ENCODE measurements around the gene GLRB. TPM values are rescaled to one million over a fixed set of nuclear protein-coding genes. Genes with fewer than 3 reads are reported as not detected.
"Not testable (repeated sequence)": the region's sequence is repeated elsewhere in the genome, so short reads cannot be mapped to it uniquely, and the experiment has no call there.

GLRB gene
- total RNA-seq = 44.0 TPM

- DNase-seq (ENCODE audit: low spot score in 2 of 2) = peak; percentile 61 to 65
- FAIRE-seq = no peak
Measured at GRCh38 chr4:157075811-157076577, at the start of gene GLRB. TSS of gene GLRB (plus strand) at chr4:157076150. CDS start at chr4:157078025, 1,875 bp downstream.

GRCh38 chr4:157035471-157035870 is 40.5 kb upstream of the GLRB start:
- DNase-seq (ENCODE audit: low spot score in 2 of 2) (no peak), FAIRE-seq (no peak)

DNA sequence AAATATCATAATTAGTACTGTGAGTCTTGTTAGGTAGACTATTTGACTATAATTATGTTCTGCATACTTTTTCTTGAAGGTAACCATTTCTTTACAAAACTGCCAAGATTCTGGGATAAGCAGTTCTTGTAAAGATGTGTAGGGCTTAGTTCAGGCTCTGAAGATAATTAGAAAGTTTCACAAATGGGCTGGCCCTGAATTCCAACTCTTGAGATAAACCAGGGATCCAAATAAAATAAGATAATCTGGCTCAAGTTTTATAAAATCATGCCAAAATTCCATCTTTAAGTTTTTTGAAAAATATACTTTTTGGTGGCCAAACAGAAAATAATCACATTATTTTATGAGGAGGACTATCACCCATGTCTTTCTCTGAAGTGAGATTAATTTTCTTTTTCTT is 35.5 kb upstream of the GLRB start:
- FAIRE-seq = no peak
- no peak for DNase-seq (ENCODE audit: low spot score in 2 of 2)

- no peak for DNase-seq (ENCODE audit: low spot score in 2 of 2)
- FAIRE-seq = no peak
Measured at GRCh38 chr4:157043131-157043530, 32.8 kb upstream of the GLRB start.

DNA sequence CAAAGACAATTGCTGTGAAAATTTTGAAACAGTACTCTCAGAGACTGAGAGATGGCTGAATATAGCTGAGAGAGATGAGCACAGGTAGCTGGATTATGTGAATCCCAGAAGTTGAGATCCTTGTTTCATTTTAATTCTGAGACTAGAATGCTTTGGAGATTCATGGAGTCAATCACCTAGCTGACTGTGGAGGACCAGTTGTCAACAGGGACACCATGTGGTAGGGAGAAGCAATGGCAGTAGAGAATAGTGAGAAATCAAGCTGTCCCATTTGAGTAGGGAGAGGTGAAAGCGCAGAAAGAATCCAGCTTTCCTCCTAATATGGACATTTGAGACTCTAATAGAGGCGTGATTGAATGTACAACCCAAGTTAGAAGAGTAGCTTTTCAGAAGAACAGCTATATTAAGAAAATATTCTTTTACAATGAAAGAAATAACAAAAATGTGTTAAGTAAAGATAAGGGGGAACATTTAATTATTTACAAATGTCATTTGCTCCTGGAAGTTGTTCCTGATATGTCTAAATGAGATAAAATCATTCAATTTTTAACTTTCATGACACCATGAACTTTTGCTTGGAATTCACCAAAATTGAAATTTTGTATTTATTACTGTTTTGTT is 30.3 kb upstream of the GLRB start:
- FAIRE-seq = no peak
- peak; percentile 9 to 30 for DNase-seq (ENCODE audit: low spot score in 2 of 2)

- FAIRE-seq = no peak
Measured at GRCh38 chr4:157048248-157048647, 27.7 kb upstream of the GLRB start.

DNA sequence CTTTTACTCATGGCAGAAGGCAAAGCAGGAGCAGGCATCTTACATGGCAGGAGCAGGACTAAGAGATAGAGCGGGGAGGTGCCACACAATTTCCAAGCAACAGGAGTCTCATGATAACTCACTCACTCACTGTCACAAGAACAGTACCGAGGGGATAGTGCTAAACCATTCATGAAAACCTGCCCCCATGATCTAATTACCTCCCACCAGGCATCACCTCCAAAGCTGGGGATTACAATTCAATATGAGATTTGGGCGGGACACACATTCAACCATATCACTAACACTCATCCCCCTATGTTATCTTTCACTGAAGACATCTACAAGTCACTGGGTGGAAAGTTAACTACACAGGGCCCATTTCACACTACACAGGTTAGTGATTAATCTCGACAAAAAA is 25.4 kb upstream of the GLRB start:
- DNase-seq (ENCODE audit: low spot score in 2 of 2) (no peak), FAIRE-seq (no peak)

More at GRCh38 chr4:157048248-157048647, 27.7 kb upstream of the GLRB start:
- no peak for DNase-seq (ENCODE audit: low spot score in 2 of 2)

DNA sequence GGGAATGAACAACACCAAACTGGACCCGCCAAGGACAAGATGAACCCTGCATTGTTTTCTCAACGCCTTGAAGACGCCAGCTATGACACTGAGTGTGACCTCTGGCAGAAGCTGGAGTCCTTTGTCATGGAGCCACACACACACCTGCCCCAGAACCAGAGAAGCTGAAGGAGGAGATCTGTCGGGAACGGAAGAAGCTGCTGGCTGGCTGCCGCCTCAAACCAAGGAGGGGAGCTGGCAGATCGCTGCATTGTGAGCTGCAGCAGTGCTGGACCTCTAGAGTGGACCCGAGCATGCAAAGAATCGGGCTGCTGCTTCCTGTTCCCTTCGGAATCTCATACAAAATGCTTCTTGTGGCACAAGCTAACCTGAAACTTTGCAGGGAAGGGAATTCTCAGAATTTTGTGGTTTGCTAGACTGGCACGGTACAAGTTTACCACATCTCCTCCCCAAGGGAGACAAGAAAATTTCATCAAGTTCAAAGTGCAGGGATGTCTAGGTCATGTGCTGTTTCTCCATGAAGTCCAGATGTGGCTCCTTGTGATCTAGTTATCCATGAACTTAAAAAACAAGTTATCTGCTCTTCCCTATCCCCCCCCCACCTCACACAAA is 23.4 kb upstream of the GLRB start:
- DNase-seq (ENCODE audit: low spot score in 2 of 2) = no peak
- FAIRE-seq = no peak

DNA sequence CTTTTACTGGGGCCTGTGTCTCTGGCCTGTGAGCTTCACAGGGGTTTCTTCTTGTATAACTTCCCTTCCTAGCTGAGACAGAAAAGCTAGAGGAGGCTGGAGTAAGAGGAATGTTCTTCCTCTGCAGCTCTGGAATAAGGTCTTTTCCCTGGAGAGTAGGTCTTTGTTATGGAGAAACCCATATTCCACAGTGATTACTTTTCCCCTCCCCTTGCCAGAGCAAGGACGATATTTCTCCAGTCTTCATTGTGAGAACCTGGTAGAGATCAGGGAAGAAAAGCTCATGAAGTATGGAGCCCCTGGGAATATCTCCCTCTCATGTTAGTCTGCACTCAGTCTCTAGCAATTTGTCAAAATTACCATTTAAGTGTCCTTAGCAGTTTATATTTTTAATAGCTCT is 18.7 kb upstream of the GLRB start:
- DNase-seq (ENCODE audit: low spot score in 2 of 2) = no peak
- no peak for FAIRE-seq

DNA sequence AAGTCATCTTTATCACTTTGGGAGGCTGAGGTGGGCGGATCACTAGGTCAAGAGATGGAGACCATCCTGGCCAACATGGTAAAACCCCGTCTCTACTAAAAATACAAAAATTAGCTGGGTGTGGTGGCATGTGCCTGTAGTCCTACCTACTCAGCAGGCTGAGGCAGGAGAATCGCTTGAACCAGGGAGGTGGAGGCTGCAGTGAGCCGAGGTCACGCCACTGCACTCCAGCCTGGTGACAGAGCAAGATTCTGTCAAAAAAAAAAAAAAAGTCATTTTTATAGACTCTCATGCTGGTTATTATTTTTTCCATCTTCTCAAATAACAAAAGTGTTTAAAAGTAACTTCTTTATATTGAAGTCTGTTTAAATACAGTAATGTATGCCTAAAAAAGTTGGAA is 17.1 kb upstream of the GLRB start:
- DNase-seq (ENCODE audit: low spot score in 2 of 2); FAIRE-seq: not testable (repeated sequence)

DNA sequence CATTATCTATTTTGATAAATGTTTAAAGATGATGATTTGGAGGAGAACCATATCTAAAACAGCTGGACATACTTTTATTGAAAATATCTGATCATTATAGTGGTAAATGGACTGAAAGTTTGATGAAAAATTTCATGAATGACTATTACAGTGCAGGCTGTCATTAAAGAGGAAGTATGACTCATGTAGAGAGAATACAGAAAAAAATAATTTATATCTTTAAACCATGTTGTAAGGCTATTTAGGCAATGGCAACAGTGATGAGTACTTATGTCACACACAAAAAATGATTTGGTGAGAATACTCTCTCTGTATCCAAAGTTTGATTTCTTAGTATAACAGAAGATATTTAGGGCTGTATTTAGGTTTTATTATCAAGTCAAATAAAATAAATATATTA is 3.9 kb upstream of the GLRB start:
- no peak for DNase-seq (ENCODE audit: low spot score in 2 of 2)
- FAIRE-seq = no peak

DNA sequence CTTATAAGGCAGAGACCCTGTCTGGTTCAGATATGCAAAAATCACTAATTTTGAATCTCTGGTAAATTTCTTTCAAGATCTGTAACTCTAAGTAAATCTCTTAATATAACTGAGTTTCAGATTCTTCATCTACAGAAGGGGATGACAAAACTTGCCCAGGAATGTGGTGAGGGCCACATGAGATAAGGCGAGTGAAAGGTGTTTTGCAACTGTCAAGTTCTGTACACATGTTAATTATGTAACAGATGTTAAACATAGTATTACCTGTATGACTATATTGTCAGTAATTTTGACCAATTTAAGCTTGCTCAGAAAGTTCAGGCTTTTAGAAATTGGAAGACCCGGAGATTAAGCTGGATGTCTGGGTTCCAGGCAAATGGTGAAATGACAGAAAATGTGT is 549 bp upstream of the GLRB start:
- no peak for FAIRE-seq
- DNase-seq (ENCODE audit: low spot score in 2 of 2) = peak in 1 of 2 donors; percentile 4

DNA sequence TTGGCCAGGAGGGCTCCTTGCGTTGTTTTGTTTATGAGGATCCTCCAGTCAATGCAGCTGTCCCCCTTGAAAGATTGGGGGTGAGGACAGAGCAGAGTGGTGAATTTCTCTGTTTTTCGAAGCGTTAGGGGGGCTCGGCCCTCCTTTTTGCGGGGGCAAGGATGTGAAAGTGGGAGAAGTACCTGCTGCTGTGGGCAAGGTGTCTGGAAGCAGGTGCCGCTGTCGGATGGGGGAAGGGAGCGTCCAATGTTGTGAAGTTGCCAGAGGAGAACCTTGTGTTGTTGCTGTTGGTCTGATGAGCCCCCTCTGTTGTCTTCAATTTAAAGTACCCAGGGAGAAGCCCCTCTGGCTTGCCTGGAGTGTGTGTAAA is 613 bp downstream of the GLRB start:
- FAIRE-seq (no peak), DNase-seq (ENCODE audit: low spot score in 2 of 2) (peak in 1 of 2 donors; percentile 20)

DNA sequence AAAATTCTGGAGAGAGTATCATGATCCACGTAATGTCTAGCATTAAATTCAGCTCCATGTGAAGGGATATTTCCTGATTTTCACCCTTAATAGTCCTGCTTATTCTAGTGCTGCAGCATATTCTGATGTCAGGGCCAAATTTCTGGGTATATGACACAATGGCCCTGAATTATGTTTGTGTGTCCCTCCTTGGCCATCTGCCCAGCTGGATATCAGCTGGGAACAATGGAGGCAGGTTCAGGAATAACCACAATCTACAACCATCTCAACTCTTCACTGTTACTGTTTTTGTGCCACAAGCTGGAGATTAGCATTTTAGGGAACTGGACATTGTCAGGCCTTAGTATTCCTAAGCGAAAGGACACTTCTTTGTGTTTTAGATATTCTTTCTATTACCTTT is 3.5 kb downstream of the GLRB start:
- FAIRE-seq = no peak
- no peak for DNase-seq (ENCODE audit: low spot score in 2 of 2)

DNA sequence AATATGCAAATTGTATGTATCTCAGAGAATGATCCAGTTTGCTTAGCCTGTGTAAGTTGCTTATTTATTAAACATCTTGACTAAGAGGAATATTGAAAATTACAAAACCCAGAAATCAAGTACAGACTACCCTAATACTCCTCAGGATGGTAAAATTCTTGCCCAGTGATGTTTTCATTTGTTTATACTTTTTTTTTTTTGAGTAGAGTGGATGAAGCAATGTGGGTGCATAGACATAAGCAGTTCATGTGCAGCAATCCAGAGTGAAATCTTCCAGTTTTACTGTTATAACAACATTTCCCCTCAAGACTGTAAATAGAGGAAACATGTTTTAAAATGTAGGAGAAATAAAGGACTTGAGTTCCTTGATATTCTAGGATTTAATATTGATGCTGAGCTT is 4.7 kb downstream of the GLRB start:
- DNase-seq (ENCODE audit: low spot score in 2 of 2) (no peak), FAIRE-seq (no peak)

- FAIRE-seq = no peak
- DNase-seq (ENCODE audit: low spot score in 2 of 2) = no peak
Measured at GRCh38 chr4:157095716-157096115, 19.8 kb downstream of the GLRB start.

DNA sequence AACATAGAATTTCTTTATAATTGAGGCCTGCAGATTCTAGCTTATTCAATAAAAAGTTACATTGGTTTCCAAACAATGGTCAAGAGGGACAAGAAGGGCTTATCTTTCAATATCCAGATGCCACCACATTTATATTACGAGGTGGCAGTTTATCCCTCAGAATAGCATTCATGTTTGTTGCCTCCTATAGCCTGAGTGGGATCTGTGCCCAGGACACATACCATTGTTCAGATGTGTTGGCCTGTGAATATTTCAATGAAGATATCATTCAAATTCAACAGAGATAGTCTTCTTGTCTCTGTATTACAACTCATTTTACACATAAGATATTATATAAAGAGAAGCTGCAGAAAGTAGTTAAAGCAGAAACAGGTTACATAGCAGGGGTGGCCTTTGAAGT is 20.5 kb downstream of the GLRB start:
- DNase-seq (ENCODE audit: low spot score in 2 of 2) (no peak), FAIRE-seq (no peak)

- no peak for DNase-seq (ENCODE audit: low spot score in 2 of 2)
- FAIRE-seq = no peak
Measured at GRCh38 chr4:157099506-157099905, 23.6 kb downstream of the GLRB start.

- FAIRE-seq (no peak), DNase-seq (ENCODE audit: low spot score in 2 of 2) (no peak)
Measured at GRCh38 chr4:157104541-157104940, 28.6 kb downstream of the GLRB start.

DNA sequence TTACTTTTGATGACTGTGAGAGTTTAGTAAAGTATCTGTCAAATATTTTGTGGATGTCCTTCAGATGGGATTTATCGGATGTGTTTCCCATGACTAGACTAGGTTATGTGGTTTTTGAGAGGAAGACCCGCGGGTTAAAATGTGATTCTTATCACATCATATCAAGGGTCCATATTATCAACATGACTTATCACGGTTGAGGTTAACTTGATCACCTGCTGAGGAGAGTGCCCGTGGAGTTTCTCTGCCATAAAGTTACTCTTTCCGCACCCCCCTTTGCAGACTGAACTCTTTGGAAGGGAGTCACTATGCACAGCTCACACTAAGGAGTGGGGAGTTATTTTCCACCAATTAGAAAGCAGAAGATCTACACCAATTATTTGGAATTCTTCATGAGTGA is 38.7 kb downstream of the GLRB start:
- no peak for DNase-seq (ENCODE audit: low spot score in 2 of 2)
- no peak for FAIRE-seq

GRCh38 chr4:157115613-157116335 is 39.8 kb downstream of the GLRB start:
- DNase-seq (ENCODE audit: low spot score in 2 of 2) (no peak), FAIRE-seq (no peak)
